IMR-90 (cell line): ENCODE results near the gene RABEP2. TPM values are rescaled to one million over a fixed set of nuclear protein-coding genes. Genes with fewer than 3 reads are reported as not detected.

Source experiments
- ATAC-seq: fragments of 200-7000 bp; cut with Tn5 transposase; 2 replicates; pipeline ENCODE4 v1.9.1; 2020; ENCODE audit warnings: low read depth, mild to moderate bottlenecking, moderate library complexity
- BruUV-seq: library from RNA; stranded (reverse); fragments of 400-500 nt; replicated peaks from 2 replicates; lab custom pipeline; 2021; lab: Mats Ljungman, UMichigan
- CTCF ChIA-PET: fragments of 300-600 bp; formaldehyde crosslinking; extraction: SDS; loops from one replicate; lab custom pipeline; 2021; ENCODE audit warnings: antibody characterized with exemption; lab: Yijun Ruan, JAX
- POLR2A ChIA-PET: fragments of 300-600 bp; sonication (Branson Sonifier 250); formaldehyde crosslinking; loops from one replicate; lab custom pipeline; 2022; ENCODE audit warnings: antibody characterized with exemption; ENCODE audit not compliant: unreplicated experiment; lab: Charles Lee
- DNase-seq: peaks from one replicate; pipeline ENCODE4 v3.0.0; 2013
- H2AFZ ChIP-seq: replicated peaks from 2 replicates; pipeline ENCODE3; 2013; ENCODE audit warnings: low read length, mild to moderate bottlenecking; ENCODE audit not compliant: poor library complexity
- H2AK5ac ChIP-seq: 2 replicates; pipeline ENCODE4 v1.6.1; 2013; ENCODE audit warnings: low read depth, low read length, inconsistent platforms
- H2AK9ac ChIP-seq: replicated peaks from 2 replicates; pipeline ENCODE3; 2013; ENCODE audit warnings: mild to moderate bottlenecking, low read depth, low read length, moderate library complexity; ENCODE audit not compliant: poor library complexity
- H2BK120ac ChIP-seq: 2 replicates; pipeline ENCODE4 v1.6.1; 2013; ENCODE audit warnings: low read depth, low read length, inconsistent platforms
- H2BK15ac ChIP-seq: 3 replicates; pipeline ENCODE4 v1.6.1; 2013; ENCODE audit warnings: low read depth, low read length, inconsistent platforms
- H2BK20ac ChIP-seq: 2 replicates; pipeline ENCODE4 v1.6.1; 2013; ENCODE audit warnings: low read depth, mild to moderate bottlenecking, inconsistent platforms, low read length, moderate library complexity
- H2BK5ac ChIP-seq: 2 replicates; pipeline ENCODE4 v1.6.1; 2013; ENCODE audit warnings: mild to moderate bottlenecking, low read depth, low read length, inconsistent platforms; ENCODE audit not compliant: poor library complexity, severe bottlenecking
- H3K14ac ChIP-seq: replicated peaks from 2 replicates; pipeline ENCODE4 v1.6.1; 2013; ENCODE audit warnings: low read depth, low read length, inconsistent platforms
- H3K18ac ChIP-seq: 2 replicates; pipeline ENCODE4 v1.6.1; 2013; ENCODE audit warnings: low read depth, low read length, control low read depth
- H3K23ac ChIP-seq: 2 replicates; pipeline ENCODE4 v1.6.1; 2013; ENCODE audit warnings: low read depth, low read length, inconsistent platforms
- H3K27ac ChIP-seq: 2 replicates; pipeline ENCODE4 v1.5.1; 2013; ENCODE audit warnings: mild to moderate bottlenecking, control low read depth, low read length; ENCODE audit not compliant: insufficient read depth
- H3K27me3 ChIP-seq: 2 replicates; pipeline ENCODE4 v1.6.1; 2013; ENCODE audit warnings: low read length; ENCODE audit not compliant: control insufficient read depth, insufficient read depth
- H3K36me3 ChIP-seq: 2 replicates; pipeline ENCODE4 v1.6.1; 2013; ENCODE audit warnings: low read length, mixed read lengths; ENCODE audit not compliant: control insufficient read depth, insufficient read depth
- H3K4ac ChIP-seq: 2 replicates; pipeline ENCODE4 v1.6.1; 2013; ENCODE audit warnings: low read depth, low read length, inconsistent platforms
- H3K4me1 ChIP-seq: 2 replicates; pipeline ENCODE4 v1.6.1; 2013; ENCODE audit warnings: low read length, mixed read lengths; ENCODE audit not compliant: control insufficient read depth, insufficient read depth
- H3K4me2 ChIP-seq: 2 replicates; pipeline ENCODE4 v1.6.1; 2013; ENCODE audit warnings: low read depth, mild to moderate bottlenecking, control low read depth, low read length, moderate library complexity
- H3K4me3 ChIP-seq: 2 replicates; pipeline ENCODE4 v1.5.1; 2013; ENCODE audit warnings: low read depth, mild to moderate bottlenecking, control low read depth, low read length, moderate library complexity; ENCODE audit not compliant: insufficient read depth
- H3K56ac ChIP-seq: 2 replicates; pipeline ENCODE4 v1.6.1; 2013; ENCODE audit warnings: low read length, inconsistent platforms; ENCODE audit not compliant: insufficient read depth; ENCODE audit errors: extremely low read depth
- H3K79me1 ChIP-seq, 2 experiments: 2 replicates each; pipeline ENCODE4 v1.6.1; 2013; ENCODE audit warnings: low read length in 2 of 2, inconsistent platforms in 1 of 2, low read depth in 1 of 2
- H3K9ac ChIP-seq: 2 replicates; pipeline ENCODE4 v1.6.1; 2013; ENCODE audit warnings: low read depth, low read length, control low read depth
- H3K9me1 ChIP-seq: 2 replicates; pipeline ENCODE4 v1.6.1; 2013; ENCODE audit warnings: low read length, inconsistent platforms; ENCODE audit not compliant: insufficient read depth
- H3K9me3 ChIP-seq: 2 replicates; pipeline ENCODE4 v1.6.1; 2013; ENCODE audit warnings: low read length; ENCODE audit not compliant: control insufficient read depth, insufficient read depth
- H4K20me1 ChIP-seq: 2 replicates; pipeline ENCODE4 v1.6.1; 2013; ENCODE audit warnings: low read length, inconsistent platforms; ENCODE audit not compliant: insufficient read depth
- H4K5ac ChIP-seq: 2 replicates; pipeline ENCODE4 v1.6.1; 2013; ENCODE audit warnings: mild to moderate bottlenecking, low read depth, low read length, control low read depth
- H4K8ac ChIP-seq, 2 experiments: 2 replicates each; pipeline ENCODE4 v1.6.1; 2013; ENCODE audit warnings: low read depth in 2 of 2, low read length in 2 of 2, control low read depth in 1 of 2, inconsistent platforms in 1 of 2
- H4K91ac ChIP-seq: 2 replicates; pipeline ENCODE4 v1.6.1; 2013; ENCODE audit warnings: low read depth, low read length, inconsistent platforms; ENCODE audit not compliant: insufficient read depth
- BHLHE40 ChIP-seq: fragments of 150-350 bp; IDR thresholded peaks from 2 replicates; pipeline ENCODE4 v1.6.1; 2016; ENCODE audit warnings: mild to moderate bottlenecking, low read depth, low read length
- CEBPB ChIP-seq: IDR thresholded peaks from 2 replicates; pipeline ENCODE4 v1.6.1; 2012; ENCODE audit warnings: low read depth, low read length, improper control_type of control experiment
- FOS ChIP-seq: fragments of 150-350 bp; IDR thresholded peaks from 2 replicates; pipeline ENCODE4 v1.6.1; 2016; ENCODE audit warnings: low read depth, low read length
- MAZ ChIP-seq: IDR thresholded peaks from 2 replicates; pipeline ENCODE4 v1.6.1; 2012; ENCODE audit warnings: low read depth, mild to moderate bottlenecking, low read length, improper control_type of control experiment, moderate library complexity, borderline replicate concordance
- MXI1 ChIP-seq: IDR thresholded peaks from 2 replicates; pipeline ENCODE4 v1.6.1; 2012; ENCODE audit warnings: low read depth, mild to moderate bottlenecking, low read length, moderate library complexity, borderline replicate concordance
- NFE2L2 ChIP-seq: fragments of 150-350 bp; IDR thresholded peaks from 2 replicates; pipeline ENCODE4 v1.6.1; 2016; ENCODE audit warnings: low read depth, mild to moderate bottlenecking, low read length
- POLR2A ChIP-seq: IDR thresholded peaks from 2 replicates; pipeline ENCODE4 v1.6.1; 2012; ENCODE audit warnings: mild to moderate bottlenecking, low read depth, low read length
- RAD21 ChIP-seq: IDR thresholded peaks from 2 replicates; pipeline ENCODE4 v1.6.1; 2012; ENCODE audit warnings: low read length, improper control_type of control experiment
- RFX5 ChIP-seq: IDR thresholded peaks from 2 replicates; pipeline ENCODE4 v1.8.0; 2012; ENCODE audit warnings: low read depth, mild to moderate bottlenecking, low read length, moderate library complexity
- SMC3 ChIP-seq: fragments of 150-350 bp; IDR thresholded peaks from 2 replicates; pipeline ENCODE4 v1.6.1; 2016; ENCODE audit warnings: low read depth, mild to moderate bottlenecking, antibody characterized with exemption, low read length, moderate library complexity
- WGBS, 2 experiments: methylation state at CpG; one replicate each; pipeline versions ENCODE4 v1.1.5 to v1.1.7; 2013; ENCODE audit warnings: missing lambda C conversion rate in 2 of 2; ENCODE audit not compliant: insufficient read length in 1 of 2; ENCODE audit errors: extremely low coverage in 2 of 2; 5-methylcytosine and 5-hydroxymethylcytosine counted together
- dilution Hi-C: fragments of 300-500 bp; cut with HindIII; formaldehyde crosslinking; loops from one replicate; pipeline ENCODE4 v1.14.3; 2018; ENCODE audit warnings: low sequenced_read_pairs; ENCODE audit not compliant: unreplicated experiment
- in situ Hi-C: fragments of 300-500 bp; cut with MboI; formaldehyde crosslinking; loops from 3 replicates; pipeline ENCODE4 v1.14.3; 2019; ENCODE audit warnings: low sequenced_read_pairs, inconsistent platforms, mixed read lengths
- intact Hi-C: fragments of 100-400 bp; cut with micrococcal nuclease; formaldehyde crosslinking; loops from 2 replicates; pipeline ENCODE4 v1.10.0; 2022
- polyA plus RNA-seq, 3 experiments: library from polyadenylated mRNA; depleted of rRNA; stranded (reverse); fragments of >200 nt; gene quantifications; 2 replicates each; pipeline ENCODE4 v1.2.3, GENCODE V29; 2012; ENCODE audit warnings: low replicate concordance in 1 of 3
- total RNA-seq: library from RNA; depleted of rRNA; stranded (reverse); fragments of >200 nt; gene quantifications from 2 replicates; pipeline ENCODE4 v1.2.3, GENCODE V29; 2012
- TF ChIP-seq, protein P1 (sequence below): conservative IDR thresholded peaks from 2 replicates; pipeline ENCODE4 v1.5.1; 2012; ENCODE audit warnings: mild to moderate bottlenecking, low read depth, low read length, improper control_type of control experiment

Gene RABEP2
- total and polyA plus RNA-seq, 2 of the 4 experiments (the other 2 are of a cell fraction) = 12.2 to 20.0 TPM

GRCh38 chr16:28904828-28905227 lies 20.2 kb downstream of the RABEP2 start:
- H2BK20ac ChIP-seq = no peak overlapping the region
- H3K14ac ChIP-seq = no peak overlapping the region
- no peak overlapping the region for H3K9ac ChIP-seq
- ATAC-seq (no peak), DNase-seq (no peak)
- H3K79me1 ChIP-seq = no peaks in the 10 kb centered on the region
- dilution Hi-C loops = no loop called here
- no peaks in the 10 kb centered on the region for H3K9me1 ChIP-seq
- H2BK120ac ChIP-seq = no peak overlapping the region
- POLR2A ChIA-PET = no interaction called here
- no peak overlapping the region for H2BK15ac ChIP-seq
- TF ChIP-seq RFX5 (no peak), SMC3 (no peak), MXI1 (no peak), FOS (no peak), CEBPB (no peak), POLR2A (no peak), RAD21 (no peak), BHLHE40 (no peak), NFE2L2 (no peak), MAZ (no peak)
- TF ChIP-seq, protein P1, sequence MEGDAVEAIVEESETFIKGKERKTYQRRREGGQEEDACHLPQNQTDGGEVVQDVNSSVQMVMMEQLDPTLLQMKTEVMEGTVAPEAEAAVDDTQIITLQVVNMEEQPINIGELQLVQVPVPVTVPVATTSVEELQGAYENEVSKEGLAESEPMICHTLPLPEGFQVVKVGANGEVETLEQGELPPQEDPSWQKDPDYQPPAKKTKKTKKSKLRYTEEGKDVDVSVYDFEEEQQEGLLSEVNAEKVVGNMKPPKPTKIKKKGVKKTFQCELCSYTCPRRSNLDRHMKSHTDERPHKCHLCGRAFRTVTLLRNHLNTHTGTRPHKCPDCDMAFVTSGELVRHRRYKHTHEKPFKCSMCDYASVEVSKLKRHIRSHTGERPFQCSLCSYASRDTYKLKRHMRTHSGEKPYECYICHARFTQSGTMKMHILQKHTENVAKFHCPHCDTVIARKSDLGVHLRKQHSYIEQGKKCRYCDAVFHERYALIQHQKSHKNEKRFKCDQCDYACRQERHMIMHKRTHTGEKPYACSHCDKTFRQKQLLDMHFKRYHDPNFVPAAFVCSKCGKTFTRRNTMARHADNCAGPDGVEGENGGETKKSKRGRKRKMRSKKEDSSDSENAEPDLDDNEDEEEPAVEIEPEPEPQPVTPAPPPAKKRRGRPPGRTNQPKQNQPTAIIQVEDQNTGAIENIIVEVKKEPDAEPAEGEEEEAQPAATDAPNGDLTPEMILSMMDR = no peak
- H3K27me3 ChIP-seq = no peaks in the 10 kb centered on the region
- in situ Hi-C loops = no loop called here
- H3K56ac ChIP-seq = no peak overlapping the region
- intact Hi-C loops = no loop called here
- WGBS, 2 experiments = no CpG with 5 or more reads among the region's 16 CpGs
- no peak overlapping the region for H4K5ac ChIP-seq
- CTCF ChIA-PET = no interaction called here
- H2AK5ac ChIP-seq = no peak overlapping the region
- no TSS peak for BruUV-seq
- H3K4me2 ChIP-seq = no peak overlapping the region
- H3K27ac ChIP-seq = no peak overlapping the region
- no peaks in the 10 kb centered on the region for H4K20me1 ChIP-seq
- H3K4me1 ChIP-seq = no peaks in the 10 kb centered on the region
- no peak overlapping the region for H3K4me3 ChIP-seq
- H2AK9ac ChIP-seq = no peak overlapping the region
- peaks cover 16% of the 10 kb centered on the region for H3K36me3 ChIP-seq
- H3K9me3 ChIP-seq = no peaks in the 10 kb centered on the region
- no peak overlapping the region for H4K8ac ChIP-seq
- H4K91ac ChIP-seq = no peak overlapping the region
- no peak overlapping the region for H2BK5ac ChIP-seq
- H2AFZ ChIP-seq = no peak overlapping the region
- H3K18ac ChIP-seq = no peak overlapping the region
- H3K4ac ChIP-seq = no peak overlapping the region
- no peak overlapping the region for H3K23ac ChIP-seq
